GM21360 (cell line): ENCODE measurements around the gene APOO.

Source experiments
- ATAC-seq: cut with Tn5 transposase; IDR thresholded peaks from one replicate; pipeline ENCODE4 v1.9.1; 2021; ENCODE audit warnings: mild to moderate bottlenecking, moderate library complexity; ENCODE audit not compliant: unreplicated experiment

APOO gene

DNA sequence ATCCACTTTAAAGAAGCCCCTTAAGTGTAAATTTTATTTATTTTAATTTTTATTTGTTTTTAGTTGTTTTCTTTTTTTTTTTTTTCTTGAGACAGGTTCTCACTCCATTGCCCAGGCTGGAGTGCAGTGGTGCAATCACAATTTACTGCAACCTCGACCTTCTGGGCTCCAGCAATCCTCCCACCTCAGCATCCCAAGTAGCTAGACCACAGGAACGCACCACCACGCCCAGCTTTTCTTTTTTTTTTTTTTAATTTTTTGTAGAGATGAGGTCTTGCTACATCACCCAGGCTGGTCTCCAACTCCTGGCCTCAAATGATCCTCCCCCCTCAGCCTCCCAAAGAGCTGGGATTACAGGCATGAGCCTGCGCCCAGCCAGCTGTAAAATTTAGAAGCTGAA is 118.8 kb downstream of the APOO start:
- no peak for ATAC-seq

DNA sequence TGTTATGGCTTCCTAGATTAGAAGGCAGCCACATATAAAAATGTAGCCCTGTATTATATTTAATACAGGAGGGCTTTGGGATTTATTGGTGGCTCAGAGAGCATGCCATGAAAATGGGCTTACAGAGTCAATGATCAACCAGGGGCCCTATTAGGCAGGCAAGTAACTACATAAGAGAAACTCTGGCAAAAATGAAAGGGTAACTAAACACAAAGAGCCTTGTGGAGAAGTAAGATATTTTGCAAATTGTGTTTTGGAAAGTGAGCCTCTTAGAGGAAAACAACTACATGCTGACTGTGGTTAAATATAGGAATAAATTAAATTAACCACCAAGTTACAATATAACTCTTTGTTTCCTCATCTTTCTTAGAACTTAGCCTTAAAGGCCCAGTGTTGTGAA is 119.2 kb downstream of the APOO start:
- ATAC-seq: no peak

DNA sequence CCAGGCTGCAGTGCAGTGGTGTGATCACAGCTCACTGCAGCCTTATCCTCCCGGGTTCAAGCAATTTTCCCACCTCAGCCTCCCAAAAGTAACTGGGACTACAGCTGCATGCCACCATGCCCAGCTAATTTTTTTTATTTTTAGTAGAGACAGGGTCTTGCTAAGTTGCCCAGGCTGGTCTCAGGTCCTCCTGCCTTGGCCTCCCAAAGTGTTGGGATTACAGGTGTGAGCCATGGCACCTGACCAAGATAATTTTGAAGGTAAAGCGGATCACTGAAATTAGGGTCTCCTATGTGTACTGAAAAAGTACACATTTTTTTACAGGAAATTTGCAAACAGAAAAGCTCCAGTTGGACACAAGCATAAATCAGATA is 120.0 kb downstream of the APOO start:
- no peak for ATAC-seq

DNA sequence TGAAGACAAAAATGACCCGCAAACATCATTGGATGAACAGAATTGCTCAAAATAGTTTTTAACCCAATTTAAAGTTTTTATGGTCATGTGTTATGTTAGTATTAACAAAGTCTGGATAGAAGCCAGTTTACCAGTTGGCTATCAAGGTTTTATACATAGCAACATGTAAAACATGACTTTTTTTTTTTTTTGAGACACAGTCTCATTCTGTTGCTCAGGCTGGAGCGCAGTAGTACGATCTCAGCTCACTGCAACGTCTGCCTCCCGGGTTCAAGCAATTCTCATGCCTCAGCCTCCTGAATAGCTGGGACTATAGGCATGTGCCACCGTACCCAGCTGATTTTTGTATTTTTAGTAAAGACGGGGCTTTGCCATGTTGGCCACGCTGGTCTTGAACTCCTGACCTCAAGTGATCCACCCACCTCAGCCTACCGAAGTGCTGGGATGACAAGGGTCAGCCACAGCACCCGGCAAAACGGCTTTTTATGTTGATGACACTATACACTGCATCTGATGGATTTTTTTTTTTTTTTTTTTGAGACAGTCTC is 121.4 kb downstream of the APOO start:
- no peak for ATAC-seq

DNA sequence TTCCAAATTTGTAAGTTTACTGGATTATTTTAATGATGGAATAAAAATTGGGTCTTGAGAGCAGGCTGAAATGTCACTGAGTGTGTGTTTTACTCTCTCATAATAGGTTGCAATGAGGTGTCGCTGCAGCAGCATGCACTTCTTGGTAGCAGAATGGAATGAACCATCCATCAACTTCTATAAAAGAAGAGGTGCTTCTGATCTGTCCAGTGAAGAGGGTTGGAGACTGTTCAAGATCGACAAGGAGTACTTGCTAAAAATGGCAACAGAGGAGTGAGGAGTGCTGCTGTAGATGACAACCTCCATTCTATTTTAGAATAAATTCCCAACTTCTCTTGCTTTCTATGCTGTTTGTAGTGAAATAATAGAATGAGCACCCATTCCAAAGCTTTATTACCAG is 122.2 kb downstream of the APOO start:
- ATAC-seq: no peak

DNA sequence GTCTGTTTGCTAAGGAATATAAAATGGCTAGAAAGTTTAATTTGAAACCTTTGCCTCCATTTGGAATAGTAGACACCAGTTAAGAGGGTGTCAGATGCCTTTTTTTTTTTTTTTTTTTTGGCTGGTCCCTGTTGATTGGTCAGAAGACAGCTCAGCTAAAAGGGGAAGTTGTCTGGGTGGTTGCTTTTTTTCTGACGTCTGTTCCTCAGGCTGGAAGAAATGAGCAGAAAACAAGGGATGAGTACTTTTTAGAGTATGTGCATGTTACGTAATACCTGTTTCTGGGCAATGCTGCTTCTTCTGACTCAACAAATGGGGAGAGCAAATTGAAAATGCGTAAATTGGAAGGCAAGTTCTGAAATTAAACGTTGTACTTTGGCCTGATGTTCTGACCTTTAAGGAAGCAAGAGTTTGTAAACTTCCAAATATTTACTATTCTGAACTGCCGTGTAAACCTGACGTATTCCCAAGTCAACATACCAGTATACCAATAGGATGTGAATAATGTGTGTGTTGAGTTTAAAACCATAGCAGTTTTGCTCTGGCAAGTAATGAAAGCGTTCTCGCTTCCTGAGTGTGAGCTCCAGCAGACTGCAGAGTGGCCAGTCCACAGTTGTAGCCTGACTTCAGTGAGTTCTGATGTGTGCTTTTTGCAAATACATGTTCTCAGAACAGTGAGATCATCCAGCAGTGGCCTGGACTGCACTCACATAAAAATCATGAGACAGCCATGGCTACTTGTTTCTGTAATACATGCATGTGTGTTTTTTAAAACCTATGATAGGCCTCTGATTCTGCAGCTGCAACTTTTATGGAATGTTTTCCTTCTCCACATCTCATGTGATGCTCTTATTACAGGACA is 123.0 kb downstream of the APOO start:
- no peak for ATAC-seq

DNA sequence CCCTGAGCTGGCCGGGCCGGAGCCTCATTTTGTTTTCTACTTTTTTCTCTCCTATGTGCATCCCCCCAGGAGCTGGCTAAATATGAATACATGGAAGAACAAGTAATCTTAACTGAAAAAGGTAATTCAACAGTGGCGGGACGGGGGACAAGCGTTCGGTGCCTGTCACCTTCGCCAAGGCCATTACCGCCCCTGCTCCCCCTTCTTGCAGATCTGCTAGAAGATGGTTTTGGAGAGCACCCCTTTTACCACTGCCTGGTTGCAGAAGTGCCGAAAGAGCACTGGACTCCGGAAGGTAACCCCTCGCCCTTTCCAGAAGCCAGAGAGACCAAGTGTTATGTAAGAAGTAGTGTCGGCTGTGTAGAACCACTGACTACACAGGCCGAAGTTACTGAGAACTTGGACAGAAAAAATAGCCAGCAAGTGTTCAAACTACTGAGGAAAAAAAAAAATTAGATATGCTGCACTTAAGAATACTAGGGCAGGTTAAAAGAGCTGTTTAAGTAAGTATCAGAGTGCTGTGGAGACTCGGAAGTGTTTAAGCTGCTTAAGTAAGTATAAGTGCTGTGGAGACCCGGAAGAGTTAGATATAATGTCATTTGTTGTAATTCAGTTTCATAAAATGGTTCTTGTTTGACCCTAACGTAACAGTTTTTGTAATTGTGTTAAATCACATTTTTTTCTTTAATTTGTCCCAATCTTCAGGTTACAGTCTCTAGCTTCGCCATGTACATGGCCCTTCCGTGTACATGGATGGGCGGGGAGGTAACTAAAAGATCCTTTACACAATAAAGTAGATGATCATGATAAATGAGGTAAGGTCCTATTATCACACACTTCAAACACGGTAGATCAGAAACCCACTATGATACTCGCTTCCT is 123.9 kb downstream of the APOO start:
- no peak for ATAC-seq
